Calu3 (cell line): ENCODE results near the gene TMEM30B. TPM values are rescaled to one million over a fixed set of nuclear protein-coding genes. Genes with fewer than 3 reads are reported as not detected.
A peak's percentile ranks its signal among the peaks of the same experiment; 100 is the strongest.

Experiments
- BruUV-seq: library from RNA; stranded (reverse); fragments of 400-500 nt; replicated peaks from 2 replicates; lab custom pipeline; 2021; lab: Mats Ljungman, UMichigan
- CTCF ChIA-PET: fragments of 300-600 bp; sonication (Branson Sonifier 250); formaldehyde crosslinking; loops from one replicate; lab custom pipeline; 2022; ENCODE audit warnings: antibody characterized with exemption; lab: Charles Lee
- DNase-seq: peaks from one replicate; pipeline ENCODE4 v3.0.0; 2022
- H3K27ac Mint-ChIP-seq: one replicate; pipeline ENCODE4 v1.8.0; 2022; ENCODE audit warnings: mixed read lengths; ENCODE audit not compliant: unreplicated experiment
- H3K27me3 Mint-ChIP-seq: one replicate; pipeline ENCODE4 v1.8.0; 2022; ENCODE audit warnings: mixed read lengths; ENCODE audit not compliant: unreplicated experiment
- H3K36me3 Mint-ChIP-seq: one replicate; pipeline ENCODE4 v1.8.0; 2022; ENCODE audit warnings: mild to moderate bottlenecking, moderate library complexity, mixed read lengths; ENCODE audit not compliant: insufficient read depth, unreplicated experiment
- H3K4me1 Mint-ChIP-seq: one replicate; pipeline ENCODE4 v1.8.0; 2022; ENCODE audit warnings: mild to moderate bottlenecking, low read depth, mixed read lengths; ENCODE audit not compliant: unreplicated experiment
- H3K4me3 Mint-ChIP-seq: one replicate; pipeline ENCODE4 v1.8.0; 2022; ENCODE audit warnings: mild to moderate bottlenecking, low read depth, moderate library complexity, mixed read lengths; ENCODE audit not compliant: unreplicated experiment
- H3K9me3 Mint-ChIP-seq: one replicate; pipeline ENCODE4 v1.8.0; 2022; ENCODE audit warnings: low read depth, mixed read lengths; ENCODE audit not compliant: unreplicated experiment
- CTCF ChIP-seq: fragments of 200-600 bp; IDR thresholded peaks from one replicate; pipeline ENCODE4 v1.8.0; 2022; ENCODE audit warnings: antibody characterized with exemption; ENCODE audit not compliant: unreplicated experiment
- intact Hi-C: fragments of 100-400 bp; cut with micrococcal nuclease; formaldehyde crosslinking; loops from one replicate; pipeline ENCODE4 v1.10.0; 2022; ENCODE audit not compliant: unreplicated experiment
- total RNA-seq: library from RNA; stranded (reverse); gene quantifications from 2 replicates; pipeline ENCODE4 v1.2.3, GENCODE V29; 2022

TMEM30B gene
- total RNA-seq, 1 experiment from 2014 or later, result 55.5 TPM

GRCh38 chr14:61277232-61277631 lies 3.9 kb downstream of the TMEM30B start:
- intact Hi-C loops, result no loop called here
- Mint-ChIP-seq H3K27ac (no peak overlapping the region), H3K4me1 (no peaks in the 10 kb centered on the region), H3K4me3 (peak overlapping the region; percentile 40), H3K27me3 (no peaks in the 10 kb centered on the region), H3K9me3 (no peaks in the 10 kb centered on the region), H3K36me3 (peaks cover 32% of the 10 kb centered on the region)
- CTCF ChIA-PET, result interaction anchor here (0.5 kb wide), 1 partner anchor 558 kb away, joined by 4 read pairs; no protein-coding TSS in a partner anchor
- no TSS peak for BruUV-seq
- no peak for DNase-seq
- no peak for TF ChIP-seq CTCF

GRCh38 chr14:61271552-61271951 lies 9.6 kb downstream of the TMEM30B start:
- H3K27me3 Mint-ChIP-seq, result no peaks in the 10 kb centered on the region
- CTCF ChIA-PET, result interaction anchor here (0.7 kb wide), 1 partner anchor 117 kb away, joined by 3 read pairs; no protein-coding TSS in a partner anchor
- H3K4me1 Mint-ChIP-seq, result peaks cover 9% of the 10 kb centered on the region
- H3K9me3 Mint-ChIP-seq, result no peaks in the 10 kb centered on the region
- no peak overlapping the region for H3K4me3 Mint-ChIP-seq
- DNase-seq, result no peak
- TF ChIP-seq CTCF, result no peak
- H3K36me3 Mint-ChIP-seq, result no peaks in the 10 kb centered on the region
- intact Hi-C loops, result no loop called here
- H3K27ac Mint-ChIP-seq, result no peak overlapping the region
- BruUV-seq, result no TSS peak

- CTCF ChIA-PET, result no interaction called here
- no TSS peak for BruUV-seq
- H3K4me1 Mint-ChIP-seq, result peaks cover 9% of the 10 kb centered on the region
- no peak for TF ChIP-seq CTCF
- H3K27me3 Mint-ChIP-seq, result peaks cover 5% of the 10 kb centered on the region
- DNase-seq, result no peak
- intact Hi-C loops, result no loop called here
- no peak overlapping the region for H3K27ac Mint-ChIP-seq
- H3K4me3 Mint-ChIP-seq, result no peak overlapping the region
- H3K36me3 Mint-ChIP-seq, result no peaks in the 10 kb centered on the region
- no peaks in the 10 kb centered on the region for H3K9me3 Mint-ChIP-seq
Measured at GRCh38 chr14:61270714-61271113, 10.4 kb downstream of the TMEM30B start.

GRCh38 chr14:61269321-61270083 lies 11.6 kb downstream of the TMEM30B start:
- intact Hi-C loops, result loop anchor here (1.0 kb wide), 1 partner anchor 17 kb away; no protein-coding TSS in a partner anchor
- CTCF ChIA-PET, result interaction anchor here (0.5 to 1.0 kb wide), 4 partner anchors 11 to 432 kb away, joined by 3 to 4 read pairs (median 4); partner anchors contain the start of gene TMEM30B
- no peaks in the 10 kb centered on the region for H3K36me3 Mint-ChIP-seq
- peaks cover 13% of the 10 kb centered on the region for H3K27me3 Mint-ChIP-seq
- H3K4me1 Mint-ChIP-seq, result peaks cover 9% of the 10 kb centered on the region
- BruUV-seq, result no TSS peak
- TF ChIP-seq CTCF, result peak; percentile 59
- H3K27ac Mint-ChIP-seq, result no peak overlapping the region
- H3K9me3 Mint-ChIP-seq, result no peaks in the 10 kb centered on the region
- peak; percentile 74 for DNase-seq
- H3K4me3 Mint-ChIP-seq, result peak overlapping the region; percentile 61
